Panc1 (cell line): ENCODE data around the gene KCNG2.

ENCODE experiments used
- POLR2AphosphoS5 ChIP-seq: IDR thresholded peaks from 2 replicates; pipeline ENCODE4 v1.6.1; 2012; ENCODE audit warnings: mild to moderate bottlenecking, low read depth, low read length, moderate library complexity
- REST ChIP-seq, 2 experiments: IDR thresholded peaks; 2 replicates each; pipeline ENCODE4 v1.6.1; 2011 to 2012; ENCODE audit warnings: low read depth in 2 of 2, control low read depth in 1 of 2, low read length in 1 of 2, mild to moderate bottlenecking in 1 of 2, moderate library complexity in 1 of 2; ENCODE audit not compliant: insufficient read depth in 1 of 2
- SIN3A ChIP-seq: IDR thresholded peaks from 2 replicates; pipeline ENCODE4 v1.6.1; 2012; ENCODE audit warnings: low read depth, mild to moderate bottlenecking, low read length, moderate library complexity, borderline replicate concordance; ENCODE audit not compliant: insufficient read depth
- TCF7L2 ChIP-seq: IDR thresholded peaks from 2 replicates; pipeline ENCODE4 v1.6.1; 2011; ENCODE audit warnings: mild to moderate bottlenecking, low read depth, low read length, inconsistent platforms
- TF ChIP-seq, protein P1 (sequence below): fragments of 450-650 bp; IDR thresholded peaks from 2 replicates; pipeline ENCODE4 v1.5.1; 2017; ENCODE audit warnings: mild to moderate bottlenecking

- TF ChIP-seq, protein P1, sequence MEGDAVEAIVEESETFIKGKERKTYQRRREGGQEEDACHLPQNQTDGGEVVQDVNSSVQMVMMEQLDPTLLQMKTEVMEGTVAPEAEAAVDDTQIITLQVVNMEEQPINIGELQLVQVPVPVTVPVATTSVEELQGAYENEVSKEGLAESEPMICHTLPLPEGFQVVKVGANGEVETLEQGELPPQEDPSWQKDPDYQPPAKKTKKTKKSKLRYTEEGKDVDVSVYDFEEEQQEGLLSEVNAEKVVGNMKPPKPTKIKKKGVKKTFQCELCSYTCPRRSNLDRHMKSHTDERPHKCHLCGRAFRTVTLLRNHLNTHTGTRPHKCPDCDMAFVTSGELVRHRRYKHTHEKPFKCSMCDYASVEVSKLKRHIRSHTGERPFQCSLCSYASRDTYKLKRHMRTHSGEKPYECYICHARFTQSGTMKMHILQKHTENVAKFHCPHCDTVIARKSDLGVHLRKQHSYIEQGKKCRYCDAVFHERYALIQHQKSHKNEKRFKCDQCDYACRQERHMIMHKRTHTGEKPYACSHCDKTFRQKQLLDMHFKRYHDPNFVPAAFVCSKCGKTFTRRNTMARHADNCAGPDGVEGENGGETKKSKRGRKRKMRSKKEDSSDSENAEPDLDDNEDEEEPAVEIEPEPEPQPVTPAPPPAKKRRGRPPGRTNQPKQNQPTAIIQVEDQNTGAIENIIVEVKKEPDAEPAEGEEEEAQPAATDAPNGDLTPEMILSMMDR: no peak
- TF ChIP-seq SIN3A (no peak), POLR2AphosphoS5 (no peak), TCF7L2 (no peak), REST (IDR thresholded peaks at IDR 0.05; ENCODE audit: insufficient read depth in 1 of 2, low read depth in 2 of 2, low read length in 1 of 2) (no peak)
Measured at GRCh38 chr18:79816981-79817606, 19.4 kb downstream of the KCNG2 start.
